Hematopoietic multipotent progenitor cell treated with erythropoietin and hydrocortisone succinate and interleukin-3 and kit ligand, for 17 days (in vitro differentiated cells): ENCODE data around the gene BBOF1.

Experiments used
- DNase-seq: peaks from one replicate; pipeline ENCODE4 v3.0.0-alpha.2; 2015; ENCODE audit warnings: low spot score

BBOF1 gene

DNA sequence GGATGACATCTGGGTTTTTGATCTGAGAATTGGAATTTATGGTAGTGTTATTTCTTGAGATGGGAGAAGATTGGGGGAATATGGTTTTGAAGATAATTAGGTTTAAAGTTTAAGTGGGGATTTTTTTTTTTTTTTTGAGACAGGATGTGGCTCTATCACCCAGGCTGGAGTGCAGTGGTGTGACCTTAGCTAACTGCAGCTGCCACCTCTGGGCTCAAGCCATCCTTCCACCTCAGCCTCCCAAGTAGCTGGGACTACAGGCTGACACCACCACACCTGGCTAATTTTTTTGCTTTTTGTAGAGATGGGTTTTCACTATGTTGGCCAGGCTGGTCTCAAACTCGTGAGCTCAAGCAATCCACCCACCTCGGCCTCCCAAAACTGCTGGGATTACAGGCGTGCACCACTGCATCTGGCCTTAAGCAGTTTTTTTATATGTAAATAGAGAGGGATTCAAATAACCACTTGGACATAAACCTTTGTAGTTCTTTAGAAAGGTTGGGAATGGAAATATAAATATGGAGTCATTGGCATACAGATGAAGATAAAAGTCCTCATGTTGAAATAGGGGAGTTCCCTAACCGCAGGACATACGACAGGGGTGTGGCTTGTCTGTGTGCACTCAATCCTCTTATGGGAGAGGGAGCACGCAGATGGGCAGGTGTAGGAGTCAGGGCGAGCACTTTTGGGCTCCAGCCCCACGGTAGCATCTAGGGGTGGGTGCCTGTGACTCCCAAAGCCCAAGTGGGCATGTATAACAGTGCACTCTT lies 70.3 kb downstream of the BBOF1 start:
- peak; percentile 18 for DNase-seq

DNA sequence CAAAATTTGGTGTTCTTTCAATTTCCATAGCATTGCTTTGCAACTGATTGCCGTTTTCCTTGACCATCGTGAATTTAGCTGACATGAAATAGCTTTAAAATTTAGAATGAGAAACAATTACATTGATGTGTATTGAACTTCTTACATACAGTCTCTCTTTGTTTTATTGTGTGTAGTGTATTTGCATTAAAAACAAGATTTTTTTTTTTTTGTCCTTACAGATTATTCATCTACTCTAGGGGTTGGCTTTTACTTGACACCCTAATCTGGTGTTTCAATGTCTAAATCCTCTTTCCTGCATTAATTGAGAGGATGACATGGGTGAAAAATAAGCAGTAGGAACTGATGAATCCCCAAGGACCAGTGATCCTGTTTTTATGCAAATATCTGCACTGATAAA lies 86.2 kb downstream of the BBOF1 start:
- no peak for DNase-seq

DNA sequence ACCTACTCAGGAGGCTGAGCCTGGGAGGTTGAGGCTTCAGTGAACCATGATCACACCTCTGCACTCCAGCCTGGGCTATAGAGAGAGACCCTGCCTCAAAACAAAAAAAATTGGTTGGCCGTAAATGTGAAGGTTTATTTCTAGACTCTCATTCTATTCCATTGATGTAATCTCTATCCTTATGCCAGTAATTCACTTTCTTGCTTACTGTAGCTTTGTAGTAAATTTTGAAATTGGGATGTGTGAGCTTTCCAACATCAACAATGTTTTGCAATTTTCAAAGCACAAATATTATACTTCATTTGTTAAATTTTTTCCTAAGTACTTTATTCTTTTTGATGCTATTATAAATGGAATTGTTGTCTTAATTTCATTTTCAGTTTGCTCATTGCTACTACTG lies 90.2 kb downstream of the BBOF1 start:
- no peak for DNase-seq

DNA sequence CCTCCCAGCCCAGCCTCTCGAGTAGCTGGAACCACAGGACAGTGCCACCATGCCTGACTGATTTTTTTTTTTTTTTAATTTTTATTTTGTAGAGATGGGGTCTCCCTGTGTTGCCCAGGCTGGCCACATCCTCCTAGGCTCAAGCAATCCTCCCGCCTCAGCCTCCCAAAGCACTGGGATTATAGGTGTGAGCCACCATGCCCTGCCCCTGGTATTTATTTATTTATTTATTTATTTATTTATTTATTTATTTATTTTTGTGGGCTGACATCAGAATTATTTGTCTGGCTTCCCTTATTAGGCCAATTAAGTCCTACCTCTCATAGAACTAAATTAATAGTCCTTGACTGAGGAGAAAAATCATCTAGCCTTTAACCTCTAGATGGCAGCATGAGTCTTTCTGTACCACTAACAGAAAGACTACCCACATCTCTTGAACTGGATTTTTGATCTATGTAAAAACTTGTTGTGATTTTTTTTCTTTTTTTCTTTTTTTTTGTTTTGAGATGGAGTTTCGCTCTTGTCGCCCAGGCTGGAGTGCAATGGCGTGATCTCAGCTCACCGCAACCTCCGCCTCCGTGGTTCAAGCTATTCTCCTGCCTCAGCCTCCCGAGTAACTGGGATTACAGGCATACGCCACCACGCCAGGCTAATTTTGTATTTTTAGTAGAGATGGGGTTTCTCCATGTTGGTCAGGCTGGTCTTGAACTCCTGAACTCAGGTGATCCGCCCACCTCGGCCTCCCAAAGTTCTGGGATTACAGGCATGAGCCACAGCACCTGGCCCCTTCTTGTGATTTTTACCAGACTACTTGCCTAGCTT lies 92.5 kb downstream of the BBOF1 start:
- DNase-seq: peak; percentile 74
